B cell (primary cell): ENCODE results near the gene CXorf66. TPM values are rescaled to one million over a fixed set of nuclear protein-coding genes. Genes with fewer than 3 reads are reported as not detected.

Experiments used
- ATAC-seq: fragments of 200-7000 bp; cut with Tn5 transposase; one replicate; pipeline ENCODE4 v1.10.0; 2021; ENCODE audit warnings: low read depth, mild to moderate bottlenecking, moderate number of reproducible peaks, moderate library complexity
- CTCF ChIA-PET: fragments of 350-600 bp; sonication (Branson Sonifier 250); formaldehyde crosslinking; loops from one replicate; lab custom pipeline; 2021; ENCODE audit warnings: antibody characterized with exemption, inconsistent platforms; lab: Charles Lee
- POLR2A ChIA-PET: fragments of 350-600 bp; sonication (Branson Sonifier 250); formaldehyde crosslinking; loops from one replicate; lab custom pipeline; 2021; ENCODE audit warnings: antibody characterized with exemption; lab: Charles Lee
- DNase-seq: peaks from one replicate; pipeline ENCODE4 v3.0.0; 2013
- H2AFZ ChIP-seq: 2 replicates; pipeline ENCODE4 v1.6.1; 2012; ENCODE audit warnings: mild to moderate bottlenecking, low read depth, low read length; ENCODE audit not compliant: insufficient read depth, poor library complexity, severe bottlenecking
- H3K27ac ChIP-seq, 2 donors: 1 replicate in 1 of 2; 2 replicates in 1 of 2; pipeline ENCODE4 v1.5.1; 2012 to 2013; ENCODE audit warnings: low read length in 2 of 2, mild to moderate bottlenecking in 2 of 2, moderate library complexity in 1 of 2
- H3K27me3 ChIP-seq, 4 experiments: fragments of 200-600 bp in 1 of 4; sonication (generic) in 1 of 4; replicated peaks in 1 of 4; 1 replicate in 2 of 4; 2 replicates in 2 of 4; pipeline versions ENCODE4 v1.6.1 to v1.7.0; 2013 to 2016; ENCODE audit warnings: low read length in 3 of 4, mild to moderate bottlenecking in 2 of 4, mixed read lengths in 1 of 4, moderate library complexity in 1 of 4; ENCODE audit not compliant: insufficient read depth in 4 of 4, control insufficient read depth in 3 of 4; ENCODE audit errors: control extremely low read depth in 1 of 4
- H3K36me3 ChIP-seq, 2 experiments: replicated peaks in 1 of 2; 1 replicate in 1 of 2; 2 replicates in 1 of 2; pipeline versions ENCODE4 v1.6.1 to v1.7.1; 2013; ENCODE audit warnings: low read length in 1 of 2; ENCODE audit not compliant: insufficient read depth in 2 of 2, control insufficient read depth in 1 of 2; ENCODE audit errors: control extremely low read depth in 1 of 2, extremely low read depth in 1 of 2
- H3K4me1 ChIP-seq, 2 donors: fragments of 200-600 bp in 1 of 2; sonication (generic) in 1 of 2; 1 replicate in 1 of 2; 2 replicates in 1 of 2; pipeline versions ENCODE4 v1.5.1 to v1.6.1; 2013 to 2017; ENCODE audit warnings: low read length in 2 of 2; ENCODE audit not compliant: control insufficient read depth in 2 of 2, insufficient read depth in 2 of 2
- H3K4me2 ChIP-seq: replicated peaks from 2 replicates; pipeline ENCODE3; 2012; ENCODE audit warnings: mild to moderate bottlenecking, low read depth, low read length; ENCODE audit not compliant: poor library complexity, severe bottlenecking
- H3K4me3 ChIP-seq, 5 experiments: fragments of 200-600 bp in 1 of 5; sonication (generic) in 1 of 5; 1 replicate in 3 of 5; 2 replicates in 2 of 5; pipeline versions ENCODE4 v1.5.1 to v1.7.0; 2011 to 2016; ENCODE audit warnings: low read length in 4 of 5, mild to moderate bottlenecking in 4 of 5, low read depth in 2 of 5, control low read depth in 1 of 5, moderate library complexity in 1 of 5; ENCODE audit not compliant: insufficient read depth in 1 of 5; ENCODE audit errors: control extremely low read depth in 1 of 5, extremely low read depth in 1 of 5
- H3K79me2 ChIP-seq: fragments of 200-600 bp; sonication (generic); one replicate; pipeline ENCODE4 v1.6.0; 2016; ENCODE audit warnings: low read length; ENCODE audit not compliant: control insufficient read depth, insufficient read depth
- H3K9ac ChIP-seq: fragments of 200-600 bp; sonication (generic); 2 replicates; pipeline ENCODE4 v1.6.1; 2017; ENCODE audit warnings: mild to moderate bottlenecking, low read length, moderate library complexity
- H3K9me3 ChIP-seq, 3 donors: one replicate each; pipeline versions ENCODE4 v1.6.1 to v1.7.1; 2013; ENCODE audit warnings: low read length in 2 of 3; ENCODE audit not compliant: control insufficient read depth in 2 of 3, insufficient read depth in 1 of 3; ENCODE audit errors: control extremely low read depth in 1 of 3
- H4K20me1 ChIP-seq: 2 replicates; pipeline ENCODE4 v1.6.0; 2012; ENCODE audit warnings: mild to moderate bottlenecking, low read length; ENCODE audit not compliant: insufficient read depth, control insufficient read depth, poor library complexity, severe bottlenecking
- H3K27ac Mint-ChIP-seq: one replicate; pipeline ENCODE4 v1.8.0; 2021; ENCODE audit warnings: mixed read lengths
- H3K27me3 Mint-ChIP-seq: one replicate; pipeline ENCODE4 v1.8.0; 2021; ENCODE audit warnings: mixed read lengths
- H3K4me1 Mint-ChIP-seq: one replicate; pipeline ENCODE4 v1.8.0; 2021; ENCODE audit warnings: mixed read lengths
- H3K4me3 Mint-ChIP-seq: one replicate; pipeline ENCODE4 v1.8.0; 2021; ENCODE audit warnings: mixed read lengths
- H3K9me3 Mint-ChIP-seq: one replicate; pipeline ENCODE4 v1.8.0; 2022; ENCODE audit warnings: mixed read lengths; ENCODE audit not compliant: insufficient read depth
- CTCF ChIP-seq: fragments of 200-600 bp; IDR thresholded peaks from one replicate; pipeline ENCODE4 v1.8.0; 2022; ENCODE audit warnings: antibody characterized with exemption, mild to moderate bottlenecking
- EZH2 ChIP-seq: IDR thresholded peaks from 2 replicates; pipeline ENCODE4 v1.6.1; 2012; ENCODE audit warnings: borderline replicate concordance, low read depth, mild to moderate bottlenecking, moderate library complexity, low read length; ENCODE audit not compliant: insufficient read depth, poor library complexity, severe bottlenecking
- WGBS: methylation state at CpG from one replicate; pipeline ENCODE4 v1.1.5; 2013; ENCODE audit warnings: missing lambda C conversion rate; ENCODE audit not compliant: insufficient coverage; 5-methylcytosine and 5-hydroxymethylcytosine counted together
- intact Hi-C: fragments of 100-400 bp; cut with micrococcal nuclease; formaldehyde crosslinking; loops from one replicate; pipeline ENCODE4 v1.10.0; 2022
- polyA plus RNA-seq: library from polyadenylated mRNA; depleted of rRNA; stranded (reverse); fragments of >200 nt; gene quantifications from 2 replicates; pipeline ENCODE4 v1.2.3, GENCODE V29; 2012
- total RNA-seq, 2 donors: library from RNA; stranded (reverse); fragments of 120-200 nt in 1 of 2; gene quantifications; 1 replicate in 1 of 2; 2 replicates in 1 of 2; pipeline versions ENCODE4 v1.2.3 to v1.2.4, GENCODE V29; 2013 to 2022

CXorf66 gene
- total and polyA plus RNA-seq, 2 donors (not counting 1 experiment from before 2014, with no cell fraction given): not detected

- Mint-ChIP-seq H3K27ac (no peak overlapping the region), H3K4me3 (no peak overlapping the region), H3K9me3 (no peaks in the 10 kb centered on the region), H3K4me1 (peaks cover 27% of the 10 kb centered on the region), H3K27me3 (no peaks in the 10 kb centered on the region)
- no peaks in the 10 kb centered on the region for H3K36me3 ChIP-seq
- TF ChIP-seq CTCF (no peak), EZH2 (no peak)
- no peak overlapping the region for H3K4me2 ChIP-seq
- H3K27me3 ChIP-seq: no peaks in the 10 kb centered on the region
- no peak overlapping the region for H3K4me3 ChIP-seq
- no peak overlapping the region for H3K9ac ChIP-seq
- no peak overlapping the region for H3K27ac ChIP-seq
- WGBS: no CpG with 5 or more reads among the region's 1 CpG
- no peak overlapping the region for H2AFZ ChIP-seq
- ATAC-seq (no peak), DNase-seq (no peak)
- CTCF ChIA-PET: no interaction called here
- peaks cover 4% of the 10 kb centered on the region for H4K20me1 ChIP-seq
- H3K9me3 ChIP-seq: no peaks in the 10 kb centered on the region
- H3K79me2 ChIP-seq: peaks cover 33% of the 10 kb centered on the region
- intact Hi-C loops: no loop called here
- peaks cover 0 to 3% of the 10 kb centered on the region in 2 donors for H3K4me1 ChIP-seq
- POLR2A ChIA-PET: no interaction called here
Measured at GRCh38 chrX:139920316-139920715, 45.0 kb downstream of the CXorf66 start.

- Mint-ChIP-seq H3K27ac (no peak overlapping the region), H3K27me3 (no peaks in the 10 kb centered on the region), H3K4me1 (peaks cover 29% of the 10 kb centered on the region), H3K4me3 (no peak overlapping the region), H3K9me3 (no peaks in the 10 kb centered on the region)
- ATAC-seq (no peak), DNase-seq (no peak)
- Histone ChIP-seq H3K27me3 (no peaks in the 10 kb centered on the region), H3K9ac (no peak overlapping the region), H3K79me2 (peaks cover 56% of the 10 kb centered on the region), H3K27ac (no peak overlapping the region), H3K9me3 (no peaks in the 10 kb centered on the region), H3K36me3 (no peaks in the 10 kb centered on the region), H2AFZ (no peak overlapping the region), H3K4me1 (peaks cover 2 to 9% of the 10 kb centered on the region in 2 donors), H4K20me1 (peaks cover 4% of the 10 kb centered on the region), H3K4me2 (no peak overlapping the region), H3K4me3 (no peak overlapping the region)
- ChIA-PET POLR2A (no interaction called here), CTCF (interaction anchor here (0.6 kb wide), 1 partner anchor 16 kb away, joined by 3 read pairs; no protein-coding TSS in a partner anchor)
- intact Hi-C loops: no loop called here
- no CpG with 5 or more reads among the region's 1 CpG for WGBS
- no peak for TF ChIP-seq CTCF
- no peak for TF ChIP-seq EZH2
Measured at GRCh38 chrX:139914421-139914820, 50.9 kb downstream of the CXorf66 start.
